Type B pancreatic cell (in vitro differentiated cells): ENCODE data around the gene RANBP3. TPM values are rescaled to one million over a fixed set of nuclear protein-coding genes. Genes with fewer than 3 reads are reported as not detected.

ENCODE experiments used
- DNase-seq: peaks from one replicate; pipeline ENCODE4 v3.0.0; 2021; ENCODE audit warnings: mixed read lengths; ENCODE audit not compliant: unreplicated experiment; ENCODE audit errors: extremely low spot score
- H3K27ac Mint-ChIP-seq: 2 replicates; pipeline ENCODE4 v1.8.0; 2021; ENCODE audit warnings: mild to moderate bottlenecking, mixed read lengths
- H3K27me3 Mint-ChIP-seq: 2 replicates; pipeline ENCODE4 v1.8.0; 2021; ENCODE audit warnings: mixed read lengths
- H3K36me3 Mint-ChIP-seq: 2 replicates; pipeline ENCODE4 v1.8.0; 2021; ENCODE audit warnings: mixed read lengths
- H3K4me1 Mint-ChIP-seq: one replicate; pipeline ENCODE4 v1.8.0; 2021; ENCODE audit warnings: mixed read lengths; ENCODE audit not compliant: unreplicated experiment
- H3K4me3 Mint-ChIP-seq: 2 replicates; pipeline ENCODE4 v1.8.0; 2021; ENCODE audit warnings: mild to moderate bottlenecking, mixed read lengths
- H3K9me3 Mint-ChIP-seq: 2 replicates; pipeline ENCODE4 v1.8.0; 2021; ENCODE audit warnings: mixed read lengths
- CTCF ChIP-seq: fragments of 200-600 bp; sonication (generic); conservative IDR thresholded peaks from 2 replicates; pipeline ENCODE4 v1.5.0; 2021; ENCODE audit warnings: antibody characterized with exemption, mild to moderate bottlenecking
- total RNA-seq: library from RNA; stranded (reverse); gene quantifications from 2 replicates; pipeline ENCODE4 v1.2.1, GENCODE V29; 2021; ENCODE audit warnings: low replicate concordance

The RANBP3 gene
- total RNA-seq, 1 donor from 2014 or later: 92.4 TPM

GRCh38 chr19:5929625-5930024 lies 48.3 kb downstream of the RANBP3 start:
- H3K4me3 Mint-ChIP-seq: no peak overlapping the region
- no peak for DNase-seq
- no peaks in the 10 kb centered on the region for H3K27me3 Mint-ChIP-seq
- H3K36me3 Mint-ChIP-seq: peaks cover 10% of the 10 kb centered on the region
- peaks cover 6% of the 10 kb centered on the region for H3K4me1 Mint-ChIP-seq
- TF ChIP-seq CTCF: no peak
- no peaks in the 10 kb centered on the region for H3K9me3 Mint-ChIP-seq
- H3K27ac Mint-ChIP-seq: no peak overlapping the region

- DNase-seq: no peak
- H3K4me1 Mint-ChIP-seq: peaks cover 1% of the 10 kb centered on the region
- no peak for TF ChIP-seq CTCF
- H3K27me3 Mint-ChIP-seq: no peaks in the 10 kb centered on the region
- H3K9me3 Mint-ChIP-seq: no peaks in the 10 kb centered on the region
- peaks cover 10% of the 10 kb centered on the region for H3K36me3 Mint-ChIP-seq
- H3K4me3 Mint-ChIP-seq: no peak overlapping the region
- H3K27ac Mint-ChIP-seq: no peak overlapping the region
These were observed 48.8 kb downstream of the RANBP3 start for GRCh38 chr19:5929179-5929578.

GRCh38 chr19:5927441-5927821 lies 50.5 kb downstream of the RANBP3 start:
- TF ChIP-seq CTCF: no peak
- no peak overlapping the region for H3K27ac Mint-ChIP-seq
- H3K27me3 Mint-ChIP-seq: no peaks in the 10 kb centered on the region
- no peak overlapping the region for H3K4me3 Mint-ChIP-seq
- peaks cover 14% of the 10 kb centered on the region for H3K36me3 Mint-ChIP-seq
- H3K9me3 Mint-ChIP-seq: no peaks in the 10 kb centered on the region
- DNase-seq: no peak
- no peaks in the 10 kb centered on the region for H3K4me1 Mint-ChIP-seq

- TF ChIP-seq CTCF: no peak
- Mint-ChIP-seq H3K27me3 (no peaks in the 10 kb centered on the region), H3K9me3 (no peaks in the 10 kb centered on the region), H3K27ac (no peak overlapping the region), H3K36me3 (peaks cover 19% of the 10 kb centered on the region), H3K4me3 (no peak overlapping the region), H3K4me1 (no peaks in the 10 kb centered on the region)
- DNase-seq: no peak
These were observed 51.1 kb downstream of the RANBP3 start for GRCh38 chr19:5926641-5927440.

DNA sequence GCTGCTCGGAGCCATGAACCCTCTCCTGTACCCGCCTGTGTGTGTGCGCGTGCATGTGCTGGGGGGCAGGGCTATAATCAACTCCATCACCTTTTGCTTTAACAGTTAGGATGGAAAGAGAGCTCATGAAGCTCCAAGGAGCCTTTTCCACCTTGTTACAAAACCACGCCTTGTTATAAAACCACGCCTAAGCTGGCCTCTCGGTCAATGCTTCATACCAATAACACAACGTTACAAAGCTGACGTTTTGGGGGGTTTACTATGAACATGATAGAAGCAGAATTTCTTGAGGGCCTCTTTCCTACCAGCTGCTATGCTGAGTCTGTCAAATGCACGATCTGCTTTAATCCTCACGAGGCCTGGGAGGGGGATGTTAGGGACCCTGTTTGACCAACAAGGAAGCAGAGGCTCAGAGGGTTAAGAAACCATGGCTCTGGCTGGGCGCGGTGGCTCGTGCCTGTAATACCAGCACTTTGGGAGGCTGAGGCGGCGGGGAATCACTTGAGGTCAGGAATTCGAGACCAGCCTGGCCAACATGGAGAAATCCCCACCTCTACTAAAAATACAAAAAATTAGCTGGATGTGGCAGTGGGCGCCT lies 52.0 kb downstream of the RANBP3 start:
- no peak overlapping the region for H3K4me3 Mint-ChIP-seq

More for the DNA sequence above, 52.0 kb downstream of the RANBP3 start:
- Mint-ChIP-seq H3K27ac (no peak overlapping the region), H3K4me1 (no peaks in the 10 kb centered on the region), H3K27me3 (no peaks in the 10 kb centered on the region), H3K9me3 (no peaks in the 10 kb centered on the region), H3K36me3 (peaks cover 22% of the 10 kb centered on the region)
- DNase-seq: no peak
- no peak for TF ChIP-seq CTCF
